NB4 (cell line): ENCODE measurements around the gene AQP3.

Experiments used
- MAX ChIP-seq: IDR thresholded peaks from 2 replicates; pipeline ENCODE4 v1.6.1; 2011; ENCODE audit warnings: low read depth, low read length
- MYC ChIP-seq: IDR thresholded peaks from 2 replicates; pipeline ENCODE4 v1.6.1; 2011; ENCODE audit warnings: low read depth, low read length
- POLR2A ChIP-seq: IDR thresholded peaks from 2 replicates; pipeline ENCODE4 v1.6.1; 2011; ENCODE audit warnings: mild to moderate bottlenecking; ENCODE audit not compliant: insufficient read length; ENCODE audit errors: extremely low read depth
- TF ChIP-seq, protein P1 (sequence below): IDR thresholded peaks from one replicate; pipeline ENCODE4 v1.5.1; 2012; ENCODE audit warnings: low read depth, low read length

- TF ChIP-seq, protein P1, sequence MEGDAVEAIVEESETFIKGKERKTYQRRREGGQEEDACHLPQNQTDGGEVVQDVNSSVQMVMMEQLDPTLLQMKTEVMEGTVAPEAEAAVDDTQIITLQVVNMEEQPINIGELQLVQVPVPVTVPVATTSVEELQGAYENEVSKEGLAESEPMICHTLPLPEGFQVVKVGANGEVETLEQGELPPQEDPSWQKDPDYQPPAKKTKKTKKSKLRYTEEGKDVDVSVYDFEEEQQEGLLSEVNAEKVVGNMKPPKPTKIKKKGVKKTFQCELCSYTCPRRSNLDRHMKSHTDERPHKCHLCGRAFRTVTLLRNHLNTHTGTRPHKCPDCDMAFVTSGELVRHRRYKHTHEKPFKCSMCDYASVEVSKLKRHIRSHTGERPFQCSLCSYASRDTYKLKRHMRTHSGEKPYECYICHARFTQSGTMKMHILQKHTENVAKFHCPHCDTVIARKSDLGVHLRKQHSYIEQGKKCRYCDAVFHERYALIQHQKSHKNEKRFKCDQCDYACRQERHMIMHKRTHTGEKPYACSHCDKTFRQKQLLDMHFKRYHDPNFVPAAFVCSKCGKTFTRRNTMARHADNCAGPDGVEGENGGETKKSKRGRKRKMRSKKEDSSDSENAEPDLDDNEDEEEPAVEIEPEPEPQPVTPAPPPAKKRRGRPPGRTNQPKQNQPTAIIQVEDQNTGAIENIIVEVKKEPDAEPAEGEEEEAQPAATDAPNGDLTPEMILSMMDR, result no peak
- no peak for TF ChIP-seq POLR2A
- no peak for TF ChIP-seq MAX
- TF ChIP-seq MYC, result no peak
These were observed 30.4 kb downstream of the AQP3 start for GRCh38 chr9:33416996-33417395.
